Fibroblast of villous mesenchyme (primary cell): Measurements from ENCODE around the gene ERGIC1. TPM values are rescaled to one million over a fixed set of nuclear protein-coding genes. Genes with fewer than 3 reads are reported as not detected.

Experiments
- DNase-seq: peaks from one replicate; pipeline ENCODE4 v3.0.0-alpha.2; 2010; ENCODE audit warnings: low read depth
- H3K4me3 ChIP-seq: 2 replicates; pipeline ENCODE4 v1.5.1; 2011; ENCODE audit warnings: low read depth, mild to moderate bottlenecking, low read length
- total RNA-seq: library from RNA; depleted of rRNA; stranded (reverse); fragments of >200 nt; gene quantifications from 2 replicates; pipeline ENCODE4 v1.2.3, GENCODE V29; 2012
- TF ChIP-seq, protein P1 (sequence below): IDR thresholded peaks from 2 replicates; pipeline ENCODE4 v1.5.1; 2012; ENCODE audit warnings: low read depth, mild to moderate bottlenecking, low read length; ENCODE audit not compliant: insufficient read depth

Gene ERGIC1
- total RNA-seq, 1 donor, result 139 TPM

DNA sequence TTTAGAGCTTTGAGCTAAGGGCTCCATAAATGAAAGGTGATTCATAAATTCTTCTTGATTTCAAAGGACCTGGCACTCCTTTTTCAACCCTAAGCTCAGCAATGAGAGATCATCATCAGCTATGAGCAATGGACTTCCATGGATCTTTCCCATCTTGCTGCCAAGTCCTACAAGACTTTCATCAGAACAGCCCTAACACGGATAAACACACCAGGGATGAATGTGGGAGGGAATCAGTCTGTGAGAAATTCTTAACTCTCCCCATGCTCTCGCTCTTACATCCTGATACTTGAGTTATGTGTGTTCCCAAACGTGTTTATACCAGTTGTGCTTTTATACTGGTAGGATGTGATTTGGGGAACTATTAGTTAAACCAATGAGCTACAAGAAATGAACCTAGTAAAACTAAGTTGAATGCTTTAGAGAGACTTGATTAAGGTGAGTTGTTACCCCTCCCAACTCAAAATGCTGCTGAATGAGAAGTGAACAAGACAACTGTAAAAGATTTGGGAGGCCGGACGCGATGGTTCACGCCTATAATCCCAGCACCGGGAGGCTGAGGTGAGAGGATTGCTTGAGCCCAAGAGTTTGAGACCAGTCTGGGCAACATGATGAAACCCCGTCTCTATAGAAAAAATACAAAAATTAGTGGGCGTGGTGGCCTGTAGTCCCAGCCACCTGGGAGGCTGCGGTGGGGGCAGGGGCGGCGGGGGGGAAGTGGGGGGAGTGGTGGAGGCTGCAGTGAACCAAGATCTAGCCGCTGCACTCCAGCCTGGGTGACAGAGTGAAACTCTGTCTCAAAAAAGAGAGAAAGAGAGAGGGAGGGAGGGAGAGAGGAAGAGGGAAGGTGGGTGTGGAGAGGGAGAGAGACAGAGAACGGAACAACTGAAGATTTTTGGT is 120.0 kb downstream of the ERGIC1 start:
- TF ChIP-seq, protein P1, sequence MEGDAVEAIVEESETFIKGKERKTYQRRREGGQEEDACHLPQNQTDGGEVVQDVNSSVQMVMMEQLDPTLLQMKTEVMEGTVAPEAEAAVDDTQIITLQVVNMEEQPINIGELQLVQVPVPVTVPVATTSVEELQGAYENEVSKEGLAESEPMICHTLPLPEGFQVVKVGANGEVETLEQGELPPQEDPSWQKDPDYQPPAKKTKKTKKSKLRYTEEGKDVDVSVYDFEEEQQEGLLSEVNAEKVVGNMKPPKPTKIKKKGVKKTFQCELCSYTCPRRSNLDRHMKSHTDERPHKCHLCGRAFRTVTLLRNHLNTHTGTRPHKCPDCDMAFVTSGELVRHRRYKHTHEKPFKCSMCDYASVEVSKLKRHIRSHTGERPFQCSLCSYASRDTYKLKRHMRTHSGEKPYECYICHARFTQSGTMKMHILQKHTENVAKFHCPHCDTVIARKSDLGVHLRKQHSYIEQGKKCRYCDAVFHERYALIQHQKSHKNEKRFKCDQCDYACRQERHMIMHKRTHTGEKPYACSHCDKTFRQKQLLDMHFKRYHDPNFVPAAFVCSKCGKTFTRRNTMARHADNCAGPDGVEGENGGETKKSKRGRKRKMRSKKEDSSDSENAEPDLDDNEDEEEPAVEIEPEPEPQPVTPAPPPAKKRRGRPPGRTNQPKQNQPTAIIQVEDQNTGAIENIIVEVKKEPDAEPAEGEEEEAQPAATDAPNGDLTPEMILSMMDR, result no peak
- H3K4me3 ChIP-seq, result no peak overlapping the region
- peak; percentile 72 for DNase-seq

DNA sequence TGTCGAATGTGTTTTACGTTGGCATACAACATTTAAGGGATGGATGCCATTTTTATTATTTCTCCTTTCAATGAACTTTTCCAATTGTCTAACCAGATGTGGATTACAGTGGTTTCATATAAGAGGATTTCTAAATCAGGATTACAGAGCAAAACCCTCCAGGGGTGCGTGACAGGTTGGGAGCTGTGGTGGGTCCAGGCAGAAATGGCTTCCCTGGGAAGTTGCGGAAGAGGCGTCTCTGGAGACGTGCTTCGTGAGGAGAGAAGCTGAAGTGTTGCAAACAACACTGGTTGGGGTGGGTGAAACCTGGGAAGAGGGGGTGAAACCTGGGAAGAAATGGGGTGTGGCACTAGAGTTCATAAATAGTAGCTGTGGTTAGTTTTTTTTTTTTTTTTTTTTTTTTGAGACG is 120.7 kb downstream of the ERGIC1 start:
- no peak overlapping the region for H3K4me3 ChIP-seq
- DNase-seq, result no peak
- TF ChIP-seq, protein P1, result no peak

DNA sequence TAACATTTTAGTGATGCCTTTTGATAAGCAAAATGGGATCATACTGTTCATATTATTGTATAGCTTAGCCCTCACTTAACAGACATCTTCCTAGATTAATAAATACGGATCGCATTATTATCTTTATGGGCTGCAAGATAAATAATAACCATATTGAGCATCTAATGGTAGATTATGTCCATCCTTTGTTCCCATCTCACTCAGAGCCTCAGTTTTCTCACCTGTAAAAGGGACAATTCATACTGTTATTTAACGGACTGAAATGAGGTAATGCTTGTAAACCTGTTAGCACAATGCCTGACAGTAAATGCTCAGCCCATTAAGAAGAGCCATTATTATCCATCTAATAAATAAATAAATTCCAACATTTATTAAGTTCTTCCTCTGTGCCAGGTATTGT is 122.2 kb downstream of the ERGIC1 start:
- no peak overlapping the region for H3K4me3 ChIP-seq

DNA sequence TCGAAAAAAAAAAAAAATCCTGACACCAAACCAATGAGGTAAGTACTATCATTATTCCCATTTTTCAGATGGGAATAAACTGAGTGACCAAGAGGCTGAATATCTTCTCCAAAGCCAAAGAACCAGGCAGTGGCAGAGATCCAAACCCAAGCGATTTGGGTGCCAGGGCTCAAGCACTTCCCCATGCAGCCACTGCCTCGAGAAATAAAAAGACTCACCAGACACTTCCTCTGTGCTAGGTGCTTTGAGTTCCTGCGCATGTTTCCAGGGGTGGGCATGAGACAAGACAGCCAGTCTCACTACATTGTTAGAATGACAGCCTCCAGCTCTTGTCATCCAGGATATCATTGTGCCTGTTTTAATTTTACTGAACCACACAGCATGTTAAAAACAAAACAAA is 122.9 kb downstream of the ERGIC1 start:
- no peak overlapping the region for H3K4me3 ChIP-seq
- TF ChIP-seq, protein P1, result no peak
- DNase-seq, result no peak

More for the DNA sequence above, 122.2 kb downstream of the ERGIC1 start:
- DNase-seq, result no peak
- TF ChIP-seq, protein P1, result no peak

DNA sequence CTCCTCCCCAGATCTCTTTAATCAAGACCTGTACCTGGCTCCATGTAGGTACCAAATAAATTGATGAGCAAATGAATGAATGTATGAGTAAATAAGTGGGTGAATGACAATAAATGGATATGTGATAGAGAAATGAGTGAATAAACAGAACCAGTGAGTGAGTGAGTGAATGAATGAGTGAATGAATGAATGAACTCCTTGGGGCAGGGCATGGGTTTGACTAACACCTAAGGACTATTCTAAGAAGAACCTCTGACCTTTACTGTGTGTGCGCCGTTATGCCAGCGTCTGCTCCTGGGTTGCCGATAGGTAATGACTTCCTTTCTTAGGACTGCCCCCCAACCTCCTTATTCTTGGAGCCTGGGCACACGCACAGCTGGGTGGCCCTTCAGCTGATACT is 123.4 kb downstream of the ERGIC1 start:
- no peak for DNase-seq
- H3K4me3 ChIP-seq, result no peak overlapping the region
- TF ChIP-seq, protein P1, result no peak

DNA sequence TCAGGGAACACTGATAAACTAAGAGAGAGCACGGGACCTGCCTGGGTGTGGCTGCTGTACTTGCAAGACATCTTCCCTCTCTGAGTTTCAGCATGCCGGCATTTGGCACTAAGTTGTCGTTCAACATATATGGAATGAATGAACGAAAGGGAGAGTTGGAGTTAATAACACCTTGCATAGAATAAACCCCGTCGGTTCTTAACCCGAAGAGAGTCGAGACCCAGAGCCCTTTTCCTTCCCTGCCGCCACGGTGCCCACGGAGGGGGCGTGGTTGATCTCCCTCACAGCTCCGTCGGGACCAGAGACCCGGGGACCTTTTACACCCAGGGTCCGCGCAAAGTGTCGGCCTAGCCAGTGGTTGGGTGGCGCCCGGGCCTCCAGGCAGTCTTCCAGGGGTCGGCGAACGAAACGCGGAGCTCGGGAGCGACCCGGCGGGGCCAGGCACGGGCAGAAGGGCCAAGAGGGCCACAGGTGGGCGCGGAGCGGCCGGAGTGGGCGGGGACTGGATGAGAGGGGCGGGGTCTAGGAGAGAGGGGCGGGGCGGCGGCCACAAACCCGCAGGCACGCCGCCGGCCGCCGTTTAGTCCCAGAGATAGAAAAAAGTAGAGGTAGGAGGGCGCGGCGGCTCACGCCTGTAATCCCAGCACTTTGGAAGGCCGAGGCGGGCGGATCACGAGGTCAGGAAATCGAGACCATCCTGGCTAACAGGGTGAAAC is 124.4 kb downstream of the ERGIC1 start:
- DNase-seq, result peak; percentile 67
- TF ChIP-seq, protein P1, result no peak
- H3K4me3 ChIP-seq, result peak overlapping the region; percentile 77
